Activated naive CD4-positive, alpha-beta T cell treated with anti-CD3 and anti-CD28 coated beads for 36 hours (primary cell): ENCODE data around the gene NOVA2. TPM values are rescaled to one million over a fixed set of nuclear protein-coding genes. Genes with fewer than 3 reads are reported as not detected.

ENCODE experiments used
- CTCF ChIA-PET: fragments of 350-600 bp; sonication (Branson Sonifier 250); formaldehyde crosslinking; loops from one replicate; lab custom pipeline; 2021; ENCODE audit warnings: antibody characterized with exemption; lab: Charles Lee
- DNase-seq: peaks from one replicate; pipeline ENCODE4 v3.0.0-alpha.2; 2020
- H3K27ac Mint-ChIP-seq: one replicate; pipeline ENCODE4 v1.8.0; 2021; ENCODE audit warnings: mild to moderate bottlenecking, mixed read lengths
- H3K27me3 Mint-ChIP-seq: one replicate; pipeline ENCODE4 v1.8.0; 2021; ENCODE audit warnings: low read depth, mixed read lengths
- H3K36me3 Mint-ChIP-seq: one replicate; pipeline ENCODE4 v1.8.0; 2021; ENCODE audit warnings: low read depth, mixed read lengths
- H3K4me1 Mint-ChIP-seq: one replicate; pipeline ENCODE4 v1.8.0; 2021; ENCODE audit warnings: low read depth, mixed read lengths
- H3K4me3 Mint-ChIP-seq: one replicate; pipeline ENCODE4 v1.8.0; 2021; ENCODE audit warnings: mild to moderate bottlenecking, moderate library complexity, mixed read lengths
- H3K9me3 Mint-ChIP-seq: one replicate; pipeline ENCODE4 v1.8.0; 2021; ENCODE audit warnings: mixed read lengths
- intact Hi-C: fragments of 100-400 bp; cut with micrococcal nuclease; formaldehyde crosslinking; loops from one replicate; pipeline ENCODE4 v1.15.1; 2023
- total RNA-seq, 2 experiments: library from RNA; stranded (reverse); gene quantifications; one replicate each; pipeline ENCODE4 v1.2.3, GENCODE V29; 2021

The NOVA2 gene, protein sequence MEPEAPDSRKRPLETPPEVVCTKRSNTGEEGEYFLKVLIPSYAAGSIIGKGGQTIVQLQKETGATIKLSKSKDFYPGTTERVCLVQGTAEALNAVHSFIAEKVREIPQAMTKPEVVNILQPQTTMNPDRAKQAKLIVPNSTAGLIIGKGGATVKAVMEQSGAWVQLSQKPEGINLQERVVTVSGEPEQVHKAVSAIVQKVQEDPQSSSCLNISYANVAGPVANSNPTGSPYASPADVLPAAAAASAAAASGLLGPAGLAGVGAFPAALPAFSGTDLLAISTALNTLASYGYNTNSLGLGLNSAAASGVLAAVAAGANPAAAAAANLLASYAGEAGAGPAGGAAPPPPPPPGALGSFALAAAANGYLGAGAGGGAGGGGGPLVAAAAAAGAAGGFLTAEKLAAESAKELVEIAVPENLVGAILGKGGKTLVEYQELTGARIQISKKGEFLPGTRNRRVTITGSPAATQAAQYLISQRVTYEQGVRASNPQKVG
- not detected for total RNA-seq

DNA sequence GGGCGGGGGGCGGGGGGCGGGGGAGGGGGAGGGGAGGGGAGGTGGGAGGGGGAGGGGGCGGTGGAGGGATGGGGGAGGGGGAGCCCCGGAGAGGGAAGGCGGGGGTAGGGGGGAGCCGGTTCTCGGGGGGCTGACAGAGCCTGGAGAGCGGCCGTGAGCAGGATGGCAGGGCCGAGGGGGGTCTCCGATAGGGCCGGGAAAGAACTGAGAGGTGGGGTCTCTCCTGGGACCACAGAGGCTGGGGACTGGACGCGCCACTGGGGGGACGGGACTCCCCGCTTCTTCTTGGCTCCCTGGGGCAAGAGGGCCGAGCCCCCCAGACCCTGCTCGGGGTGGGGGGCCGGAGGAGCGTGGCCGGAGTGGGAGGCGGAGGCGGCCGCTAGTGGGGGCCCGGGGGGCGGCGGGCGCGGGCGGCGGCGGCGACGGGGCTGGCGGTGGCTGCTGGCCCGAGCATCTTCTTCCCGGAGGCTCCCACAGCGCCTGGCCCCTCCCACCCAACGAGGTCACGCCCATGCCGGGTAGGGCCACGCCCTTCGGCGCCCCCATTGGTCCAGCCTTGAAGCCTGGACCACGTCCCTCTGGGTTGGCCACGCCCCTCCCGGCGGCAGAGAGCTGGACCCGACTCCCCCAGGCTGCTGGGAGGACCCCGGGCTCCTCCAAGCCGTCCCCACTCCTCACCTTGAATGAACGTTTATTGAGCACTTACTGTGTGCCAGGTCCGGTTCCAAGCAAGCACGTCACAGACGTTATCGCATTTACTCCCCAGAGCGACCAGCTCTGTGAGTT is at the start of gene NOVA2:
NOVA2 (minus strand) TSS at position 313 of the 786 bp plus-strand sequence. CDS start 514 bp downstream, outside the sequence.
- Mint-ChIP-seq H3K27ac (no peak within 1 kb of the TSS), H3K36me3 (peaks cover 1% of the 10 kb centered on the region), H3K4me1 (peaks cover 20% of the 10 kb centered on the region), H3K9me3 (no peaks in the 10 kb centered on the region), H3K4me3 (no peak within 1 kb of the TSS), H3K27me3 (peaks cover 49% of the 10 kb centered on the region)
- CTCF ChIA-PET = no interaction called here
- DNase-seq = peak; percentile 50
- intact Hi-C loops = no loop called here

DNA sequence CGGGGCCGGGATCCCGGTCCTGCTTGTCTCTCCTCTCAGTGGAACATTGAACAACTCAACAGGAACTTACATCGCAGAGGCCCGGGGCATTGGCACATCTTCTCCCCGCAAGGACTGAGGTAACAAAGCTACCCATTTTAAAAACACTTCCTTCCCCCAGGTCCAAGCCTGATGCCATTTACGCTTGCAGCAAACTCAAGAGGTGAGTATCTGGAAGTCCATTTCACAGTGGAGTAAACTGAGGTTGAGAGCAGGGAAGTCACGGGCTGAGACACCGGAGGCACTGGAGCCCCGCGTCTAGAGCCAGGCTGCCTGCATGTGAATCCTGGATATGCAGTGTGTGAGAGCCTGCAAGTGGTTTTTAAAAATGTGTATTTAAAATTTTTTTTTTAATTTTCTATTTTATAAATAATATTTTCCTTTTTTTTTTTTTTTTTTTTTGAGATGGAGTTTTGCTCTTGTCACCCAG is 49.7 kb upstream of the NOVA2 start:
- Mint-ChIP-seq H3K27me3 (peaks cover 12% of the 10 kb centered on the region), H3K9me3 (no peaks in the 10 kb centered on the region), H3K36me3 (no peaks in the 10 kb centered on the region), H3K4me1 (peaks cover 9% of the 10 kb centered on the region), H3K27ac (no peak overlapping the region), H3K4me3 (no peak overlapping the region)
- intact Hi-C loops = no loop called here
- CTCF ChIA-PET = no interaction called here
- no peak for DNase-seq

DNA sequence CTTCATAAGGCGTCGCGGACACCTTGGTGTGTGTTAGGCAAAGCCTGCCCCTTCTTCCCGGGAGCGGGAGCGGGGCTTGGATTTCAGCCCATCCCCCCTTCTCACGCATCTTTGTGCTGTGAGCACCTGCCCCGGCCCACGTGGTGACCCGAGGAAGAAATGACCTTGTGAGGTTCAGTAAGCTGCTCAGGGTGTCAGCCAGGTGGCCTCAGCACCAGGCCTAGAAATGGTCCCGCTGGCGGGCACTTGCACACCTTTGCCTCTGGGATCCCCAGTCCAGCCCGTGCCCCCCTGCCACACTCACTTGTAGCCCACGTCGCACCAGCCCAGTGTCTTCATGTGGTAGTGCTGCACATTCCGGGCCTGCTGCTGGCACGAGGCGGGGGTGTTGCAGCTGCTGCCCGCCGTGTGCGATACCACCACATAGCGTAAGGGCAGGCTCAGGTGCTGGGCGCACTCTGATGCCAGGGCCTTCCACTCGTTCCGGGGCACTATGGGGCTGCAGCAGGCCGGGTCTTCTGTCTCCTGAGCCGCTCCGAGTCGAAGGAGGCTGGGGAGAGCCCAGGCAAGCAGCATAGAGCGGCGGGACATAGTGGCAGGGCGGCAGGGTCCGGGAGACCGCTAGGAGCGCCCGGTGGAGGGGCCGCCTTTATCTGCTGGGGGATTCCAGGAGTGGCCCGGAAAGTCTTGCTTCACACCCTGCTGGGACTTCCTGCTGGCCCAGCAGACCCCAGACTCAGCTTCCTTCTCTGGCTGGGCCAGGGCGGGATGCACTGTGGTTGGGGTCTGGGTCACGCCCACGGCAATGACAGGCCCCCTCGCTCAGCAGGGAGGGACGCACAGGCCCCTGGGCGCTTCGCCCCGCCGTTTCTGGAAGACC is 49.0 kb upstream of the NOVA2 start, which contains the start of gene PGLYRP1:
PGLYRP1 (minus strand) TSS at position 623 of the 880 bp plus-strand sequence; CDS start at position 591, 32 bp downstream.
- CTCF ChIA-PET = interaction anchor here (0.7 kb wide), 1 partner anchor 10 kb away, joined by 3 read pairs; no protein-coding TSS in a partner anchor
- peaks cover 9% of the 10 kb centered on the region for H3K4me1 Mint-ChIP-seq
- H3K27ac Mint-ChIP-seq = no peak within 1 kb of the TSS

DNA sequence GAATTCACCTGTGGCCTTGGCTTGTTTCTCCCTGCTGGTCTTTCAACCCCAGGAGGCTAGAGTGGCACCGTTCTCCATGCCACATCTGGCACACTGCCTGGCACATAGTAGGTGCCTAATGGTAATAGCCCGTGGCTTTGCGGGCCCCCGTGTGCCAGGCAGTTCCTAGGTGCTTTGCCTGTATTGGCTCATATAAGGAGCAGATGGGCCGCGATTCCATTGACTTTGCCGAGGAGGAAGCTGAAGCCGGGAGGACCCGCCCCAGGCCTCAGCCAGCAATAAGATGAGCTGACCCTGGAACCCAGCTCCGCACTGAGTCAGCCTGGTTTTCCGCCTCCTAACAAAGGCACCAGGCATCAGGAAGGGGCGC is 48.4 kb upstream of the NOVA2 start:
- H3K4me1 Mint-ChIP-seq = peaks cover 10% of the 10 kb centered on the region
- no peak overlapping the region for H3K27ac Mint-ChIP-seq
- CTCF ChIA-PET = interaction anchor here (0.7 kb wide), 1 partner anchor 10 kb away, joined by 3 read pairs; no protein-coding TSS in a partner anchor
- no peaks in the 10 kb centered on the region for H3K9me3 Mint-ChIP-seq
- no peak overlapping the region for H3K4me3 Mint-ChIP-seq
- intact Hi-C loops = no loop called here
- H3K36me3 Mint-ChIP-seq = no peaks in the 10 kb centered on the region
- H3K27me3 Mint-ChIP-seq = peaks cover 12% of the 10 kb centered on the region
- no peak for DNase-seq

More for the DNA sequence above, 49.0 kb upstream of the NOVA2 start, which contains the start of gene PGLYRP1:
- H3K27me3 Mint-ChIP-seq = peaks cover 12% of the 10 kb centered on the region
- DNase-seq = no peak
- no peak within 1 kb of the TSS for H3K4me3 Mint-ChIP-seq
- H3K36me3 Mint-ChIP-seq = no peaks in the 10 kb centered on the region
- no peaks in the 10 kb centered on the region for H3K9me3 Mint-ChIP-seq
- intact Hi-C loops = no loop called here

DNA sequence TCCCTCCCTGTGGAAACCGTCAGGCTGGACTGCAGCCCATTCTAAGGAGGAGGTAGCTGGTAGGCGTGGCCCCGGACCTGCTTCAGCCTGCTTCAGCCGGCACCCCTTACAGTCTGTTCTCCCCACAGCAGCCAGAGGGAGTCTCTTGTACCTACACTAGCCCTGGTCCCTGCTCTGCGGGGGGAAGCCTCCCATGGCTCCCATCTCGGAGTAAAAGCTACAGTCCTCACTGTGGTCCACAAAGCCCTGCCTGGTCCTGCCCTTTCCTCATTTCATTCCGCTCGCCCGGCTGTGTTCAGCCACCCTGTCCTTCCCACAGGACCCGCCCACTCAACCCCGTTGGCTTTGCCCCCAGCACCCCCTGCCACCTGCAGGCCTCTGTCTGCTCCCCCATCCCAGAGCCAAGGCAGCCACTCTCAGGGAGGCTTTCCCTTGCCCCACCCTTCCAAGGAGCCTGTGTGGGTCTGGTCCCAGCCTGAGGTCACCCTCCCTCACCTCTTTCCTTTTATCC is 47.9 kb upstream of the NOVA2 start:
- peaks cover 2% of the 10 kb centered on the region for H3K36me3 Mint-ChIP-seq
- H3K27me3 Mint-ChIP-seq = peaks cover 12% of the 10 kb centered on the region
- H3K9me3 Mint-ChIP-seq = no peaks in the 10 kb centered on the region
- intact Hi-C loops = no loop called here
- peaks cover 11% of the 10 kb centered on the region for H3K4me1 Mint-ChIP-seq
- H3K27ac Mint-ChIP-seq = no peak overlapping the region
- CTCF ChIA-PET = no interaction called here
- DNase-seq = no peak
- H3K4me3 Mint-ChIP-seq = no peak overlapping the region

DNA sequence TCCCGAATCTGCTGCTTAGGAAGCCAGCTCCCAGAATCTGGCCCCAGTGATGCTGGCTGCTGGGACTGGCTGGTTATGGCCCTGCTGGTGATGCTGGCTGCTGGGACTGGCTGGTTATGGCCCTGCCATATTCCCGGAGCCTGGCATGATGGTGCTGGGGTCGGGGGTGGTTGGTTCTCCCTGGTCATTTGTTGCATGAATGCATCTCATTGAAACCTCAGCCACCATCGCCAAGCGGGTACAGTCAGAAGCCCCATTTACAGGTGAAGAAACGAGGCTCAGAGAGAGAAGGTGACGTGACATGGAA is 47.1 kb upstream of the NOVA2 start:
- Mint-ChIP-seq H3K27ac (no peak overlapping the region), H3K4me3 (no peak overlapping the region), H3K36me3 (peaks cover 2% of the 10 kb centered on the region), H3K9me3 (no peaks in the 10 kb centered on the region), H3K4me1 (peaks cover 8% of the 10 kb centered on the region), H3K27me3 (peaks cover 15% of the 10 kb centered on the region)
- DNase-seq = no peak
- intact Hi-C loops = no loop called here
- CTCF ChIA-PET = interaction anchor here (0.6 to 1.0 kb wide), 2 partner anchors 8 to 414 kb away, joined by 3 read pairs; no protein-coding TSS in a partner anchor

DNA sequence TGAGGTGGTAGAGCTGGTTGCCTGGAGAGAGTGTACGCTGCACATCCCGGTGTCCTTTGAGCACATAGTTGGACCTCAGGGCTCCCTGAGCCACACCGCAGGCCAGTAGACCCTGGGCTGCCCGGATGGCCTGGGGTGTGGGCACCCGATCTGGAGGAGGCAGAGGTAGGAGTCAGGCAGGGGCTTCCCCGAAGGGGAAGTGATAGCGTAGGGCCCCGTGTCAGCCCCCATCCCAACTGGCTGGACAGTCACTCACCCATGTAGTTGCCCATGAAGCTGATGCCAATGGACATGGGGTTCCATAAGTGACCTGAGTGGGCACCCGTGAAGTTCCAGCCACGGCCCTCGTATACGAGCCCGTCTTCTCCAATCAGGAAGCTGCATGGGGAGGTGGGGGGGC is 45.6 kb upstream of the NOVA2 start:
- H3K36me3 Mint-ChIP-seq = peaks cover 5% of the 10 kb centered on the region
- peaks cover 17% of the 10 kb centered on the region for H3K4me1 Mint-ChIP-seq
- CTCF ChIA-PET = interaction anchor here (0.6 to 1.9 kb wide), 3 partner anchors 9 to 246 kb away, joined by 3 to 5 read pairs (median 5); no protein-coding TSS in a partner anchor
- peaks cover 22% of the 10 kb centered on the region for H3K27me3 Mint-ChIP-seq
- DNase-seq = no peak
- H3K27ac Mint-ChIP-seq = no peak overlapping the region
- no peak overlapping the region for H3K4me3 Mint-ChIP-seq
- no peaks in the 10 kb centered on the region for H3K9me3 Mint-ChIP-seq
- intact Hi-C loops = no loop called here

DNA sequence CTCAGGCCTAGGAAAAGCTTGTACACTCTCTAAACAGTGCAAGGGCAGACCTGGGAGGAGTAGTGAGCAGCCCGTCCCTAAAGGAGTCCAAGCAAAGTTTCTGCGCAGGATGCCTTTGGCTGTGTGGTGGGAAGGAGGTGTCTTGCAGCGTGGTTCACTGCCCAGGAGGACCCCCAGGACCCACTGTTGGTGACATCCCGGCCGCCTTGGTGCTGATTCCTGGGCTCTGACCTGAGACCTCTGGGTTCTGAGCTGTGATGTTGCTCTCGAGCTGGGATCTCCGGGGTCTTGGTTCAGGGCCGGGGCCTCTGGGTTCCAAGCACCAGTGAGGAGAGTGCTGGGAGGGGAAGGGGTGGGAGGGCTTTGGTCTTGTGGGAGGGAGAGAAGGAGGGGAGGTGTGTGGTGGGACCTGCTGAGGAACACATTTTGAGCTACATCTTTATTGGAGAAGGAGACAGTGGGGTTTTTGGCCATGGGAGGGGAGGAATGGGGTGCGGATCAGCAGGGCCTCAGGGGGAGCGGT is 45.1 kb upstream of the NOVA2 start:
- intact Hi-C loops = no loop called here
- no peak for DNase-seq
- Mint-ChIP-seq H3K27ac (no peak overlapping the region), H3K36me3 (peaks cover 5% of the 10 kb centered on the region), H3K27me3 (peaks cover 21% of the 10 kb centered on the region), H3K4me1 (peaks cover 17% of the 10 kb centered on the region), H3K9me3 (no peaks in the 10 kb centered on the region), H3K4me3 (no peak overlapping the region)
- CTCF ChIA-PET = interaction anchor here (1.5 to 1.9 kb wide), 2 partner anchors 9 to 246 kb away, joined by 5 read pairs; no protein-coding TSS in a partner anchor

DNA sequence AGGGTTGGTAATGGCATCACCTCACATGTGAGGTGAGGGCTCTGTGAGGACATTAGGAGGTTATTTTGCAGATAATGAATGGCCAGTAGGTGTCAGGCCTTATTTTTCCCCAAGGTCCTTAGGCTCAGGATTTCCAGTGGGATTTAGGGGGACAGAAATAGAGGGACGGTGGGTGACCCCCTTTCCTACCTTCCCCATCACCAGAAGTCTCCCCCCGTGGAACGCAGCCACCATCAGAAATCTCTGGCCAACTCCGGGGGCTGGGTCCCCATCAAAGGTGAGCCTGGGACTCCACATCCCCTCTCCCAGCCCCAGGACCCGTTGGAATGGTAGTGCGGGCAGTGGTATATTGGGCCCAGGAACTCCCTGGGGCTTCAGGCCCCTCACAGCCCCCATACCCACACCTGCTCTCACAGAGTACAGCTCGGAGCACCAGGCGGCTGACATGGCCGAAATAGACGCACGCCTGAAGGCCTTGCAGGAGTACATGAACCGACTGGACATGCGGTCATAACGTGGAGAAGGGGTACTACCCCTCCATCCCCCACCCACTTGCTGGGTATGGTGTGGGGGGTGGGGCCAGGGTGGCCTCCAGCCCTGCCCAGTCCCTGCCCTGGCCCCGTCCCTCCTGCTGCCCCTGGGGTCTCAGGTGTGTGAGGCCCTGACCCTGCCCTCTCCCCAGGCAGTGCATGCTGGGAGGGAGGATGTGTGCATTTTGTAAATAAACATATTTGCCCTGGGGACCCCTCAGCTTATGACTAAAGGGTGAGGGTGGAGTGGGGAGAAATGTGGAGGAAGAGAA is 44.4 kb upstream of the NOVA2 start:
- Mint-ChIP-seq H3K4me1 (peaks cover 17% of the 10 kb centered on the region), H3K27me3 (peaks cover 17% of the 10 kb centered on the region), H3K27ac (no peak overlapping the region), H3K36me3 (peaks cover 5% of the 10 kb centered on the region), H3K4me3 (no peak overlapping the region), H3K9me3 (no peaks in the 10 kb centered on the region)
- CTCF ChIA-PET = interaction anchor here (1.0 to 2.0 kb wide), 6 partner anchors 8 to 247 kb away, joined by 3 to 7 read pairs (median 5); no protein-coding TSS in a partner anchor
- intact Hi-C loops = loop anchor here (2.0 kb wide), 4 partner anchors 91 to 201 kb away; partner anchors contain the start of genes MYPOP and SYMPK
- DNase-seq = no peak

DNA sequence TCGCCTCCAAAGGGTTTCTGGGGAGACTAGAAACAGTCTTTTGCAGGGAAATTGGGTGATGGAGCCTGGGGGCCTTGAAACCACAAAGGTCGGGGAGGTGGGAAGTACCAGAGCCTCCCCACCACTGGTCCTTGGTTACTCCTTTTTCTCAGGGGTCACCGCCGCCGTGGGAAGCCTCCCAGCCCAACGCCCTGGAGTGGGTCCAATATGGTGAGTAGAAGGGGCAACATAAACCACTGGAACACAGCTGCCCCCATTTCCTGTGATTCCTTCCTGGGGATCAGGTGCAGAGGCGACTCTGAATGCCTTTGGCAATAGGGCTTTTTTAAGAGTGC is 43.4 kb upstream of the NOVA2 start:
- Mint-ChIP-seq H3K27ac (no peak overlapping the region), H3K4me3 (no peak overlapping the region)
- intact Hi-C loops = loop anchor here (2.0 kb wide), 4 partner anchors 90 to 200 kb away; partner anchors contain the start of genes MYPOP and SYMPK

More for the DNA sequence above, 43.4 kb upstream of the NOVA2 start:
- DNase-seq = no peak
- Mint-ChIP-seq H3K4me1 (peaks cover 17% of the 10 kb centered on the region), H3K27me3 (peaks cover 15% of the 10 kb centered on the region), H3K36me3 (peaks cover 5% of the 10 kb centered on the region), H3K9me3 (no peaks in the 10 kb centered on the region)
- CTCF ChIA-PET = interaction anchor here (0.7 to 2.0 kb wide), 5 partner anchors 9 to 248 kb away, joined by 3 to 7 read pairs (median 5); no protein-coding TSS in a partner anchor
